Tibial artery (tissue), 4 donors: ENCODE measurements around the gene GLDC.

ENCODE experiments used
- DNase-seq, 2 donors: peaks; one replicate each; pipeline ENCODE4 v3.0.0-alpha.2; 2019
- H3K27ac ChIP-seq, 2 donors: fragments of 200-600 bp; sonication (generic) in 1 of 2; 1 replicate in 1 of 2; 2 replicates in 1 of 2; pipeline ENCODE4 v1.5.1; 2018 to 2019; ENCODE audit warnings: mild to moderate bottlenecking in 1 of 2
- H3K27me3 ChIP-seq, 2 donors: fragments of 200-600 bp; sonication (generic) in 1 of 2; one replicate each; pipeline versions ENCODE4 v1.5.1 to v1.6.0; 2016 to 2019
- H3K36me3 ChIP-seq, 3 donors: fragments of 200-600 bp; sonication (generic) in 2 of 3; one replicate each; pipeline ENCODE4 v1.5.1; 2016 to 2019; ENCODE audit warnings: mild to moderate bottlenecking in 2 of 3
- H3K4me1 ChIP-seq, 4 donors: fragments of 200-600 bp; sonication (generic) in 2 of 4; 1 replicate in 3 of 4; 2 replicates in 1 of 4; pipeline ENCODE4 v1.5.1; 2016 to 2019
- H3K4me3 ChIP-seq, 2 donors: fragments of 200-600 bp; sonication (generic) in 1 of 2; 1 replicate in 1 of 2; 2 replicates in 1 of 2; pipeline ENCODE4 v1.5.1; 2018 to 2019; ENCODE audit warnings: mild to moderate bottlenecking in 2 of 2
- H3K9me3 ChIP-seq, 3 donors: fragments of 200-600 bp; sonication (generic) in 1 of 3; one replicate each; pipeline ENCODE4 v1.5.1; 2016 to 2019
- intact Hi-C: fragments of 100-400 bp; cut with DNase I; formaldehyde crosslinking; loops from one replicate; pipeline ENCODE4 v1.15.0; 2023; ENCODE audit warnings: low total_unique reads
- TF ChIP-seq, protein P1 (sequence below), 2 experiments: fragments of 200-600 bp in 1 of 2; fragments of 450-650 bp in 1 of 2; IDR thresholded peaks; one replicate each; pipeline ENCODE4 v1.5.1; 2017 to 2019; ENCODE audit warnings: antibody characterized with exemption in 2 of 2, mild to moderate bottlenecking in 1 of 2, moderate library complexity in 1 of 2

The GLDC gene

DNA sequence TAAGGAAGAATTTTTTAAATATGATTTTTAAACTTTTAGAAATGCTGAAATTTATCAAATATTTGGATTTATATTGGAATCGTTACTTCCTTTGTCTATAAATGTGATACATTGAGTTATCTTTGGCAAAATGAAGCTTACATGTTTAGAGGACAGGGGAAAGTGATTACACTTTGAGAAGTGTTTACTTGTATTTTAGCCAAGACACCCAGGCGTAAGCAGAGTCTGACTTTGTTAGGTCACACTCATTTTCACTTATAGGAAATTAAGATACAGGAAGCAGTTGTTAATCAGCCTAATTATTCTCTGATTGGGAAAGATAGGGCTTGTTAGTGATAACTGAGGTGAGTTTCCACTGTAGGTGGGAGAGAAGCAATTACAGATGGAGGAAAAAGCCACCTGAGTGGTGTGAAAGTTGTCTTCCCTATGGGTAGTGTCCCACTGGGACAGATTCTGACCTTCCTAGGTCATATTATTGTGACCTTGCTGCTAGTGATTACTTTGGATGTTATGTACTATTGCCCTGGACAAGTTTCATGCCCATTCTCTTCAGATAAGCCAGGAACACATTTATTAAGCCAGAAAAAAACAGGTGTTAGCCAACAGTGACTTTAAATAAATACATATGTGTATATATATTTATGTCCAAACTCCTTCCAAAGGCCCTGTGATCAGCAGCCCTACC lies 143.9 kb downstream of the GLDC start:
- Histone ChIP-seq H3K36me3 (peaks cover 82 to 93% (median 88%) of the 10 kb centered on the region in 3 donors), H3K9me3 (no peaks in the 10 kb centered on the region), H3K4me3 (no peak overlapping the region), H3K4me1 (no peaks in the 10 kb centered on the region), H3K27ac (no peak overlapping the region), H3K27me3 (no peaks in the 10 kb centered on the region)
- intact Hi-C loops: no loop called here
- TF ChIP-seq, protein P1, sequence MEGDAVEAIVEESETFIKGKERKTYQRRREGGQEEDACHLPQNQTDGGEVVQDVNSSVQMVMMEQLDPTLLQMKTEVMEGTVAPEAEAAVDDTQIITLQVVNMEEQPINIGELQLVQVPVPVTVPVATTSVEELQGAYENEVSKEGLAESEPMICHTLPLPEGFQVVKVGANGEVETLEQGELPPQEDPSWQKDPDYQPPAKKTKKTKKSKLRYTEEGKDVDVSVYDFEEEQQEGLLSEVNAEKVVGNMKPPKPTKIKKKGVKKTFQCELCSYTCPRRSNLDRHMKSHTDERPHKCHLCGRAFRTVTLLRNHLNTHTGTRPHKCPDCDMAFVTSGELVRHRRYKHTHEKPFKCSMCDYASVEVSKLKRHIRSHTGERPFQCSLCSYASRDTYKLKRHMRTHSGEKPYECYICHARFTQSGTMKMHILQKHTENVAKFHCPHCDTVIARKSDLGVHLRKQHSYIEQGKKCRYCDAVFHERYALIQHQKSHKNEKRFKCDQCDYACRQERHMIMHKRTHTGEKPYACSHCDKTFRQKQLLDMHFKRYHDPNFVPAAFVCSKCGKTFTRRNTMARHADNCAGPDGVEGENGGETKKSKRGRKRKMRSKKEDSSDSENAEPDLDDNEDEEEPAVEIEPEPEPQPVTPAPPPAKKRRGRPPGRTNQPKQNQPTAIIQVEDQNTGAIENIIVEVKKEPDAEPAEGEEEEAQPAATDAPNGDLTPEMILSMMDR (IDR thresholded peaks at IDR 0.05): no peak
- DNase-seq: no peak

DNA sequence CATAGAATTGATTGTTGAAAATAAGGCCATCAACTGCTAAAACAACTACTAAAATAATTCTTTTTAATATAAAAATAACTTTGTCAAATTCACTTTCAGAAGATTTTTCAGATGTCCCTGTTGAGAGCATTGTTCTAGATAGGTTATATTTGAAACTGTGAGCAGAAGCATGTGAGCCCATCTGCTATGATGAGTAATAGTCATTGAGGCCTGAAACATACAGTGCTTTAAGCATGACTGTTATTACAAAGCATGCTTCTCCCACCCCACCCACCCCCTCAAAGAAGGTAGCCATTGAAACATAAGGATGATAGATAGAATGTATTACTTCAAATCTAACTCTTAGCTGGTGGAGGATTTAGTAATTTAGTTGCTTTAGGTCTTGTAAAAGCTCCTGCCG lies 146.5 kb downstream of the GLDC start:
- no peaks in the 10 kb centered on the region for H3K9me3 ChIP-seq
- H3K4me3 ChIP-seq: no peak overlapping the region
- H3K4me1 ChIP-seq: no peaks in the 10 kb centered on the region
- no peaks in the 10 kb centered on the region for H3K27me3 ChIP-seq
- intact Hi-C loops: no loop called here
- no peak for DNase-seq
- H3K27ac ChIP-seq: no peak overlapping the region
- peaks cover 58 to 72% (median 68%) of the 10 kb centered on the region in 3 donors for H3K36me3 ChIP-seq
- TF ChIP-seq, protein P1 (IDR thresholded peaks at IDR 0.05): no peak

DNA sequence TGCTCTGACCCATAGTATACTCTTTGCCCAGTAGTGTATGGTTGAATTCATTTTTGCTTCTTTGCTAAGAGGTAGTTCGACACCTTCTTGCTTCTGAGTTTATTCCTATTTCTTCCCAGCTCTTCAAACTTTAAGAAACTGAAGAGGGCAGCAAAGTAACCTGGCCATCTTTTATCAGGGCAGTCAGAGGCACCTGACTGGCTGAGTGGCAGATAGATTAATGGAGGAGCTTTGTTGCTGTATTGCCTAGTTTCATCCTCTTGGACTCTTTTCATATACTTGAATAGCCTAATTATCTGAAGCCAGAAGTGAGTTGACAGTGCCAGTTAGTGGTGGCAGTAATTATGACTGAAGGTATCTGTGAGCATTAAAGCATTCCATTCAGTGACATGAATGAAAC lies 150.1 kb downstream of the GLDC start:
- no peak overlapping the region for H3K4me3 ChIP-seq
- DNase-seq: no peak
- no peaks in the 10 kb centered on the region for H3K4me1 ChIP-seq
- TF ChIP-seq, protein P1 (IDR thresholded peaks at IDR 0.05): no peak
- H3K27me3 ChIP-seq: no peaks in the 10 kb centered on the region
- H3K27ac ChIP-seq: no peak overlapping the region
- H3K9me3 ChIP-seq: no peaks in the 10 kb centered on the region
- intact Hi-C loops: no loop called here
- peaks cover 35 to 56% (median 44%) of the 10 kb centered on the region in 3 donors for H3K36me3 ChIP-seq

DNA sequence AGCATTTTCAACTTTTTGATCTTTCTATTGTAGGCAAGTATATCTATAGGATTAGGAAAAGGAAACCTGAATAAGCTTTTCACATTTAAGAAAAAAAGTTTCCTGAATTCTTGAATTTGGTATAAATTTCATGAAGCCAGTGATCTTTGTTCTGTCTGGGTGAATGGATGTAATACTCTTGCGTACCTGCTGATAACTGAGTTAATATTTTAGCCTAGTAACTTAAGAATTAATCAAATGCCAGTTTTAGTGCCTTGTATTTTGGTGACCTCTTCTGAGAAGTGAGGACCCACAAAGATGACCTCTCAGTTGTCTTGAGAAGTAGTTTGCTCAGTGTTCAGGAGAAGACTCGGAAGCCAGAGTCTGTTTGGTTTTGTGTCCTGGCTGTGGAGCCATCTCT lies 154.7 kb downstream of the GLDC start:
- Histone ChIP-seq H3K27ac (no peak overlapping the region), H3K9me3 (no peaks in the 10 kb centered on the region), H3K27me3 (no peaks in the 10 kb centered on the region), H3K4me1 (no peaks in the 10 kb centered on the region), H3K36me3 (peaks cover 9 to 42% (median 21%) of the 10 kb centered on the region in 3 donors), H3K4me3 (no peak overlapping the region)
- intact Hi-C loops: no loop called here
- DNase-seq: no peak
- TF ChIP-seq, protein P1 (IDR thresholded peaks at IDR 0.05): no peak

DNA sequence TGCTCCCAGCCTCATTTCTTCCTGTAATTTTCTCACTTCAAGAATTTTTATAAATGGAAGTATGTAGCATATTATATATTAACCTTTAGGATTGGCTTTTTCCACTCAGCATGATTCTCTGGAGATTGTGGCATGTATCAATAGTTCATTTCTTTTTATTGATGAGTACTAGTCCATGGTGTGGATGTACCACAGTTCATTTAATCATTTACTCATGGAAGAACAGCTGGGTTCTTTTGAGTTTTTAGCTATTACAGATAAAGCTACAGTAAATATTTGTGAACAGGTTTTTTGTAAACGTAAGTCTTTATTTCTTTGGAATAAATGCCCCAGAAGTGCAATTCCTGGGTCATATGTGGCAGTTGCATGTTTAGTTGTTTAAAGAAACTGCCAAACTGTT lies 156.4 kb downstream of the GLDC start:
- TF ChIP-seq, protein P1 (IDR thresholded peaks at IDR 0.05): no peak
- Histone ChIP-seq H3K27me3 (no peaks in the 10 kb centered on the region), H3K9me3 (no peaks in the 10 kb centered on the region), H3K27ac (no peak overlapping the region), H3K36me3 (peaks cover 12 to 52% (median 27%) of the 10 kb centered on the region in 3 donors), H3K4me3 (no peak overlapping the region), H3K4me1 (no peaks in the 10 kb centered on the region)
- no peak for DNase-seq
- intact Hi-C loops: loop anchor here (10.0 kb wide), 1 partner anchor 84 kb away; no protein-coding TSS in a partner anchor
